ENCODE results near the gene ARL15.

DNA sequence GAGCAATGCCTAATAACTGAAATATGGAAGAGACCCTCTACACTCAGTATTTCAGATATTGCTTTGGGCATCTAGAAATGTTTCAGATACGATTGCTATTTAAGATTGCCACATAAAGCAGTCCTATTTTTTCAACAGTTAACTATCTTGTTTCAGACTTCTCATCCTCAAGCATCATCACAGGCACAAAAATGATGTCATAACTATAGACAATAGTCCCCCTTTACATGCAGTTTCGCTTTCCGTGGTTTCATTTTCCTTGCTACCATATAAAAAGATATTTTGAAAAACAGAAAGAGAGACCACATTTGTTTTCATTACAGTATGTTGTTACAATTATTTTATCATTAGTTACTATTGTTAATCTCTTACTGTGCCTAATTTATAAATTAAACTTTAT, 402.5 kb downstream of the ARL15 start:
- TF ChIP-seq NFE2L2 (IDR thresholded peaks at IDR 0.05; ENCODE audit: low read depth, low read length) (no peak), CTCF (conservative IDR thresholded peaks at IDR 0.05; ENCODE audit: low read depth, low read length) (no peak), BHLHE40 (IDR thresholded peaks at IDR 0.05; ENCODE audit: low read depth, low read length) (no peak), POLR2A (IDR thresholded peaks at IDR 0.05; ENCODE audit: low read depth, low read length) (no peak), CEBPB (IDR thresholded peaks at IDR 0.05; ENCODE audit: low read depth, low read length) (no peak)
